HG02610 (cell line): ENCODE data around the gene ACADM.
"Not testable (repeated sequence)": the region's sequence is repeated elsewhere in the genome, so short reads cannot be mapped to it uniquely, and the experiment has no call there.

ENCODE experiments used
- ATAC-seq: cut with Tn5 transposase; IDR thresholded peaks from one replicate; pipeline ENCODE4 v1.9.1; 2021; ENCODE audit warnings: mild to moderate bottlenecking, moderate library complexity; ENCODE audit not compliant: unreplicated experiment

Gene ACADM

DNA sequence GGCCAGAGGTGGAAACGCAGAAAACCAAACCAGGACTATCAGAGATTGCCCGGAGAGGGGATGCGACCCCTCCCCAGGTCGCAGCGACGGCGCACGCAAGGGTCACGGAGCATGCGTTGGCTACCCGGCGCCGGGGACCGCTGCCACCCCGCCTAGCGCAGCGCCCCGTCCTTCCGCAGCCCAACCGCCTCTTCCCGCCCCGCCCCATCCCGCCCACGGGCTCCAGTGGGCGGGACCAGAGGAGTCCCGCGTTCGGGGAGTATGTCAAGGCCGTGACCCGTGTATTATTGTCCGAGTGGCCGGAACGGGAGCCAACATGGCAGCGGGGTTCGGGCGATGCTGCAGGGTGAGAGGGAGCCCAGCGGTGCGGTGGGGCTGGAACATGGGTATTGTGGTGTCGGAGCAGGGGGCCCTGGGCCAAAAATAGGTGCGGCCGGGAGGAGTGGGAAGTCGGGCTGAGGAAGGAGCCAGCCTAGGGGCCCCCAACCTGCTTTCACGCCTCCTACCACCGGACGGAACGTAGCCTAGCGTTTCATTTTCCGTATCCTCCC lies at the start of gene ACADM:
Gene ACADM, plus strand, starts transcription at position 238 of the 551 bp plus-strand sequence. Its CDS starts 79 bp downstream, at position 317.
- ATAC-seq = peak; percentile 91

DNA sequence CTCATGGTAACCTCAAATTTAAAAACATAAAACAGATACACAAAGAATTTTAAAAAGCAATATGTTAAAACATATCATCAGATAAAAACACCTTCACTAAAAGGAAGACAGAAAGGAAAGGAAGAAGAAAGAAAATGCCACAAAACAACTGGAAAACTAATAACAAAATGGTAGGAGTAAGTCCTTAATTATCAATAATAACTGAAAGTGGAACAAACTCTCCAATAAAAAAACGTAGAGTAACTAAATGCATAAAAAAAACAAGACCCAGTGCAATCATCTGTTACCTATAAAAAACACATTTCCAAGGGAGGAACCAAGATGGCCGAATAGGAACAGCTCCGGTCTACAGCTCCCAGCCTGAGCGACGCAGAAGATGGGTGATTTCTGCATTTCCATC lies 47.1 kb upstream of the ACADM start:
- ATAC-seq = no peak

DNA sequence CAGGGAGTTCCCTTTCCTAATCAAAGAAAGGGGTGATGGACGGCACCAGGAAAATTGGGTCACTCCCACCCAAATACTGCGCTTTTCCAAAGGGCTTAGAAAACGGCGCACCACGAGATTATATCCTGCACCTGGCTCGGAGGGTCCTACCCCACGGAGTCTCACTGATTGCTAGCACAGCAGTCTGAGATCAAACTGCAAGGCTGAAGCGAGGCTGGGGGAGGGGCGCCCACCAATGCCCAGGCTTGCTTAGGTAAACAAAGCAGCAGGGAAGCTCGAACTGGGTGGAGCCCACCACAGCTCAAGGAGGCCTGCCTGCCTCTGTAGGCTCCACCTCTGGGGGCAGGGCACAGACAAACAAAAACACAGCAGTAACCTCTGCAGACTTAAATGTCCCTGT lies 46.5 kb upstream of the ACADM start:
- not testable (repeated sequence) for ATAC-seq

DNA sequence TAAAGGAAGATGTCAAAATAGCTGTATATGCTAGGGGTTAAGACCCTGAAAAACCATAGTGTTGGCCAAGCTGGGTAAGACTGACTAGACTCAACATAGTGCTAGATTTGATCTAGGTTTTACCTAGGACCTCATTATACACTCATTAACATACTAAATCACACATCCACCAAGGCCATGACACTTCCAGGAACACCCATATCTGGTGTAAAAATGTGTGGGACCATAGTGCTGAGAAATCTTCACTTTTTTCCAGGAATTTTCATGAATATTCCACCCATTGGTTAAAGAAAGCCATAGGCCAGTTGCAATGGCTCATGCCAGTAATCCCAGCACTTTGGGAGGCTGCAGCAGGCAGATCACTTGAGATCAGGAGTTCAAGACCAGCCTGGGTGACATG lies 34.0 kb upstream of the ACADM start:
- ATAC-seq = no peak

DNA sequence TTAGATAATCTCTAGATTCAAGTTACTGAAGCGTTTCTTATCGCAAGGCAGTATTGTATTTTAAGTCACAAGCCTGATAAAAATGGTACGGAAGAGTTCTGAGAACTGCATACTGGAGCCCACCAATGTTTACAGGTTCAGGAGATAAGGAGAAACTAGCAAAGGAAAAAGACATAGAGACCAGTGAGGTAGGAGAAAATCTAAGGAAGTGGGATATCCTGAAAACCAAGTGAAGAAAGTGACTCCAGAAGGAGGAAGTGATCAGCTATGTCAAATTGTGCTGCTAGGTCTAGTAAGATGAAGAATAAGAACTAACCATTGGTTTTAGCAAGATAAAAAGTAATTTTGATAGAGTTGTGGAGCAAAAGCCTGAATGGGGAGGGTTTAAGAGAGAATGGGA lies 31.0 kb upstream of the ACADM start:
- ATAC-seq = no peak

DNA sequence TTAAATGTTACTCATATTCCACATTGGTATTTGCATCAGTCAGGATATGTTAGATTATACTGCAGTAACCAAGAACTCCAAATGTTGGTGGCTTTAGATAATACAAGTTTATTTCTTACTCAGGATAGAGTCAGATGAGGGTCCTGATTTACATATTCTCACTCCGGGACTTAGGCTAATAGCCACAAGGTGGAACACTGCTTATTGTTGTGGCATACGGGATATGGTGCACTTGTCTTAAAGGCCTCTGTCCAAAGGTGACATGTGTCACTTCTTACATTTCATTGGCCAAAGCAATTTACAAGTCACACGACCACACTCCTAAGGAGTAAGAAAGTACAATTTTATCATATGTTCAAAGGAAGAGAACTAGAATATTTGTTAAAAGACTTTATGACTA lies 28.5 kb upstream of the ACADM start:
- ATAC-seq = no peak

DNA sequence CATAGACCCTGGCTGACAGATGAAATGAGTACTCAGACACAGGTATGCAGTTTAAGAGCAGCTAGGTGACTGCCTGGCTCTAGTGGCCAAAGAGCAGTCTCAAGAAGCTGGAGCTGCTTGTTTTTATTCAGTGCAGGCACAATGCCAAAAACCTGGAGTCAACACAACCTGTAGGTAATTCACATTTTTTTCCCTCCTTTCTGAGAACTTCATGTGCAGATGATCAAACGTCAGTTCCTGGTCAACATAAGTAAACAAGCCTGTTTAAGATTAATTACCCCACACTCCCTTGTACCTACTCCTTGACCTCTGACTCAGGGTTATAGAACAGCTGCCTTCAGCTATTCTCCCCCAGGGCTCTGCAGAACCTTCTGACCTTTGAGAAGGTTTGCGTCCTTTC lies 17.3 kb upstream of the ACADM start:
- ATAC-seq = no peak

DNA sequence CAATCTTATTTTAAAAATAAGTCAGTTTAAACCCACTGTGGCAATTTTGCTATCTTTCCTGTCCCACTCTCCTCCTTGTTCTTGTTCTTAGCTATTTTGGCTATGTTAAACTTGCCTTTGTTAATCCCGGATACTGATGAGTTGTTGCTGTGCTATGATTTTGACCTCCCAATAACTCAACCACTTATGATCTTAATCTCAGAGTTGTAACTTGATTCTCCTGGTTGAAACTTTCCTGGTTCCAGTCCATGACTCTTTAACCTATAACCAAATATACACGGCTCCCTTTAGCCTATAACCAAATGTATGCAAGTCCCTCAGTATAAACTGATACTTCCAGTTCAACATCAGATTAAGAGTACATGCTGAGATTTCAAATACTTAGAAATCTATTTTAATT lies 15.6 kb upstream of the ACADM start:
- no peak for ATAC-seq

DNA sequence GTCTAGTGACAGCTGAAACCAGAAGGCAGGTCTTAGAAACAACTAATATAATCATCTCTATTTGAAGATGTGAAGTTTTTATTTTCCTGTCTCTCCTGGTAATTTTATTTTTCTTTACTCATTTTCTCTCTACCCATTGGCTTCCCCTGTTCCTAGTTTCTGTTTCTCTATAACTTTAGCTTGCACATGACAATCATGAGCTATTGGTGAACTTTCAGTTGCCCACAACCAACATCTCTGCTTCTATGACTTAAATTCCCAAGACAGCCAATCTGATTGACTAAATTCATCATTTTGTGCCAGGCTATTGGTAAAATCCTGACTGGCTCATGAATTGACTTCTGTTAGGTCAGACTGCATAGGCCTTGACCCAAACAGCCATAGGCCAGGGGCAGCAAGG lies 13.7 kb upstream of the ACADM start:
- no peak for ATAC-seq

DNA sequence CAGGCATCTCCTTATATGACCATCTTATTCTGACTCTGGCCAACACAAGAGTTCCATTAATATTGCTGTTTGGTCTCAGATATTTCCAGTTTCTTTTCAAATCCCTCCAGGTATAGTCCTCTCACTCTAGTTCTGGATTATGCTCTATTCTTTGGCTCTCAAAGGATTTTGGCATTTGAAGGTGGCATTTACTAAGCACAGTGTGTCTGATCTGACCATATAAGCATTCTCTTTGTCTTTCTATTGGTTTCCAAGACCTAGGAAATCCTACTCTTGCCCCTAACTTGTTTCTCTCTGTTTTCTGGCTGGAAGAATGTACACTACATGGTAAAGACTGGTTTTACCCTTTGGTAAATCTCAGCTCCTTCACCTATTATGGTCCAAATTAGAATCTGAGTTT lies 12.7 kb upstream of the ACADM start:
- ATAC-seq = no peak

DNA sequence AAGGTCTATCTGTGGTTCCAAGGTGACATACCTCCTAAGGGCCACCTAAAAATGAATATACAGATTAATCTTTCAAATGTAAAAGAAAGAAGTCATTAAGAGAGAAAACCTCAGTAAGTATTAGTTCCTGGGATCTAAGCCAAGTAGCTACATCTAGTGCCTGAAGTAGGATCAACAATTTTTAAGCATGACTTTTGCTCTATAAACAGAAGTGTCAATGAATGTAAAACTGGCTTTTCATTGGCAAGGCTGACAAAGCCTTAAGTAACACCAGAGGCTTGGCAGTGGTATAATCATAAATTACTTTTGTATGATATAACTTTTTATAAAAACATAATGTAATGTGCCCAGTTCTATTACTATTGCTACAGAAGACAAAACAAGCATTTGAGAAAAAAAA lies 12.2 kb upstream of the ACADM start:
- ATAC-seq = no peak

DNA sequence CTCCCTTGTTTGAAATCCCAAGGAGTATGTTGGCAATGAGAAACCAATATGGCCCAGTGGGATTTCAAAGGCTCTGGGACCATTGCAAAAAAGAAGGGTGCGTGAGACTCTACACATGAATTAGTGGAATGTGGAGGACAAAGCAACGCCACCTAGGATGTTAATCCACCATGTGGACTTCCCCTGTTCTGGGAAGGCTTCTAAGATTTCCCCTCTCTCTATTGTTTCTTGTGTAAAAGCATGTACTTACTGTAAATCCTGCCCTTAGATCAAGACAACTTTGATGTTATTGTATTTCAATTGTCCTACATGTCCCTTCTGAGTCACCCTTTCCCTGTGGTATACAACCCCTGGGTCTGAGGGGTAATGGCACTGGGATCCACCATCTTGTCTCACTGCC lies 4.7 kb upstream of the ACADM start:
- ATAC-seq = no peak

DNA sequence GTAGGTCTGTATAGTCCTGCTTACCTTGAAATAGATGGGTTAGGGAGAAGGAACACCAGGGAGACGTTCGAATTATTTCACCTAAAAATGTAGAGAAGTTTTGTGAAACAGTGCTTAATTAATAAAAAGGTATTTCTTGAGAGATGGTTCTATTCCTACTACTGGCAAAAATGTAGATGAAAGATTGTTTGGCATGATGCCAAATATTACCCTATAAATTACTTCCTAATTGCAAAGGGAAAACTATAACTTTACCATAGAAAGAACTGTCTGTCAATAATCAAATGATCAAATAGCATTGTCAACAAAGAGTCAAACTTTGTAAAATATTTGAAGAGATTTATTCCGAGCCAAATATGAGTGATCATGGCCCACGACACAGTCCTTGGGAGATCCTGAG lies 4.2 kb upstream of the ACADM start:
- ATAC-seq = no peak

DNA sequence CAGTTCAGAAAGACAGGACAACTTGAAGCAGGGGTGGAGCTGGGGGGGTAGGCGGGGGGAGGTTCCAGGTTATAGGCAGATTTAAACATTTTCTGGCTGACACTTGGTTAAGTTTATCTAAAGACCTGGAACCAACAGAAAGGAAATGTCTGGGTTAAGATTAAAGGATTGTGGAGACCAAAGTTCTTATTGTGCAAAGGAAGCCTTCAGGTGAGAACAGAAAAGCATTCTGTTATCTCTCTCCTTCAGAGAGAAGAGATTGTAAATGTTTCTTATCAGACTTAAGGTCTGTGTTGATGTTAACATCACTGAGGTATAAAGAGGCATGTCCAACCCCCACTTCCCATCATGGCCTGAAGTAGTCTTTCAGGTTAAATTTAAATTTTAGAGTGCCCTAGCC lies 3.7 kb upstream of the ACADM start:
- no peak for ATAC-seq

DNA sequence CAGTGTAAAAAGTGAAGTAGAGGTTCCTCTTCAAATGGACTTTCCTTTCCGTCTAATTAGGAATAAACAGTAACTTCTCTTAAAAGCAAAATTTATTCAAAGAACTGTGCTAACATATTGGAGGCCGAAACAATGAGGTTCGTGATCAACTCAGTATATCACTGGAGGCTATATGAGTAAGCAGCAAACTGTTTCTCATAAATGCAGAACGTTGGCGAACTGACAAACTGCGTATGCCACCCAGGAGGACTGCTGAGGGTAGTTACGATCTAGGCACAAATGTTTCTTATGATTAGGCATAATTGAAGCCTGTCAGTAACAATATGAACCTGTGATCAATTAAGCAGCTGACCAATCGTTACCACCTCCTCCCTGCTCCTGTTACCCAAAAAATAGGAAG lies 2.3 kb upstream of the ACADM start:
- ATAC-seq = not testable (repeated sequence)

DNA sequence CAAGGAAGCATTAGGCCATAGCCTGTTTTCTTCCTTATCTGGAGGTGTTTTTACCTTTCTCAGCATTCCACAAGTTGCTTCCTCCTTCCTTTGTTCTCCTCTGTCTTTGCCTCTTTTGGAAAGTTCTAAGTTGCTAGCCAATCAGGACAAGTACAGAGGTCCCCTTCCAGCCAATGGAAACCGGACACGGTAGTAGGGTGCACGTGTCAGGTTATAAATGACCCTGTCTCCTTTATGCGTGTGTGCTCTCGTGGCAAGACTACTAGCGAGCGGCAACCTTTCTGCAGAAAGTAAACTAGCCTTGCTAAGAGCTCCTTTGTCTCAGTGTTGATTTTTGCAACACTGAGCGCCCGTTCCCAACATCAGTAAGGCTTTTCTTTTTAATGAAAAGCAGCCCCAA lies 1.5 kb upstream of the ACADM start:
- no peak for ATAC-seq

DNA sequence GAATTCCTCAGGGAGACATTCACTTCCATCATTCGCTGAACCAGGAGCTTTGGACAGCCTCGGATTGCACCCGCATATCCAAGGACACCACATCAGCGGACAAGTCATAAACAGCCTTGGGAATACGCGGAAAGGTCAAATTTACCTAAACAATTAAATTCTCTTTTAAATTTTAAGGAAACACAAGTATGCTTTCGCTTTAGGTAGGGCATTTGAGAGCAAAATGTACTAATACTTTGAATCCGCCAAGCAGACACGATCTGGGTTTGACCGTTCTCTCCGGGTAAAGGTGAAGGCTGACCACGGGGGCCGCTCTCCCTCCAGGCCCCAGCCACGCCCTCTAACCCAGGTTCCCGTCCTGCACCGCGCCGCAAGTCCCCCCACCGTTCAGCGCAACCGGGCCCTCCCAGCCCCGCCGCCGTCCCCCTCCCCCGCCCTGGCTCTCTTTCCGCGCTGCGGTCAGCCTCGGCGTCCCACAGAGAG lies 479 bp upstream of the ACADM start:
- peak; percentile 70 for ATAC-seq

DNA sequence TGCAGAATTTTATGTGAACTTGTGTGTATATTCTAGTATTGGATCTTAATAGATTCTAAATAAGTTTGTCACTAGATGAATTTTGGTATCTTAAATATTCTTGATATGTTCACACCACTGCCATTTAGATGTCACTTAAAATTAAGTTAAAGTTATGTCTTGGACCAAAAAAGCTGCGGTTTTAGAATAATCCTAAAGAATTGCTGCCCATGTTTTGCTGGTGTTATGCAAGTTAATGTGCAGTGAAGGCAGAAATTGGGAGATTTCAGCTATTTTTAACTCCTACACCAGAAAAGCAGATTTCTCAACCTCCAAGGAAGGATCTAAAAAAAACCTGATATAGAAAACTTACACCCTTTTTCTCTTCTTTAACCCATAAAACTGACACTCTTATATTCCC lies 757 bp downstream of the ACADM start:
- no peak for ATAC-seq

DNA sequence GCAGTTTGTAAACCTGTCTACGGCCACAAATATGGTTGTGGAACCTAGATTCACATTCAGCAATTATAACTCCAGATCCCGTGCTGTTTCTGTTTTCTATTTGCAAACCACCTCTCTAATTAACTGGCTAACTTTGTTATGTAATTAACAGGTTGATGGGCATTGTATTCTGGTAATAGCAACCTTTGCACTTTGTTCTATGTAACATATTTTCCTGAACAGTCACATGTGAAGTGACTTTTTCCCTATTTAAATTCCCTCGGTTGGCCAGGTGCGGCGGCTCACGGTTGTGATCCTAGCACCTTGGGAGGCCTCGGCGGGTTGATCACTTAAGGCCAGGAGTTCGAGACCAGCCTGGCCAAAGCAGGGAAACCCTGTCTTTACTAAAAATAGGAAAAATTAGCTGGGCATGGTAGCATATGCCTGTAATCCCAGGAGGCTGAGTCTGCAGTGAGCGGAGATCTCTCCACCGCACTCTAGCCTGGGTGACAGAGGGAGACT lies 1.4 kb downstream of the ACADM start:
- ATAC-seq = no peak

DNA sequence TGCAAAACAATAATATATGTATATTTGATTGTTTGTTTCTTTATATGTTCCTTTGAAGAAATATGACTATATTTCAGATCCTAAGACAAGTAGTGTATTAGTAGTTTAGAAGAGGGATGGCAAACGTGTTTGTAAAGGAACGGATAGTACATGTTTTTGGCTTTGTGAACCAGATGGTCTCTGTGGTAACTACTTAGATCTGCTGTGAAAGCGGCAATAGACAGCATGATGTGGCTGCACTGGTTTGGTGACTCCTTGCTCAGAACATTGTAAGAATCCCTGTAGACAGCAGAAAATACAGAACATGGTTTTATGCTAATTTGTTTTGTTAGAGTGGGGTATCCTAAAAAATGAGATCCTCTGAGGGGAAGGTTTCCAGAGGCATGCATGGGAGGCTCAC lies 3.1 kb downstream of the ACADM start:
- peak; percentile 20 for ATAC-seq

DNA sequence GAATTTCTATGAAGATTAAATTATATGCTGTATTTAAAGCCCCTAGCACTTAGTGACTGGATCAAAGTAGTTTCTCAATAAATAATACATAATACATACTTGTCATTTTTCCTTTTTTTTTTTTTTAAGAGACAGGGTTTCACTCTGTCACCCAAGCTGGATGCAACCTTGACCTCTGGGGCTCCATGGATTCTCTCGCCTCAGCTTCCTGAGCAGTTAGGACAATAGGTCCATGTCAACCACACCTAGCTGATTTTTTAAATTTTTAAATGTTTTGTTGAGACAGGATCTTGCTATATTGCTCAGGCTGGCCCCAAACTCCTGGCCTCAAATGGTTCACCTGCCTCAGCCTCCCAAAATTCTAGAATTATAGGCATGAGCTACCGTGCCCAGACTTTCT lies 5.9 kb downstream of the ACADM start:
- no peak for ATAC-seq

DNA sequence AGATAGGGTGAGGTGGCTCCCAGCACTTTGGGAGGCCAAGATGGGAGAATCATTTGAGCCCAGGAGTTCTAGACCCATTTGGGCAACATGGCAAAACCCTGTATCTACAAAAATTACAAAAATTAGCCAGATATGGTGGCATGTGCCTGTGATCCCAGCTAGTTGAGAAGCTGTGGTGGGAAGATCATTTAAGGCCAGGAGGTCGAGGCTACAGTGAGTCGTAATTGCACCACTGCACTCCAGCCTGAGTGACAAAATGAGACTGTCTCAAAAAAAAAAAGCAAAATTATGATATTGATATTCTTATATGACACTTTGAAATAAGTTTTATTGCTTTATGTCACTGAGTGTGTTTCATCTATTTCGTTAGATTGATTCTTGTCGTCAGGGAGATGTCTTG lies 7.4 kb downstream of the ACADM start:
- no peak for ATAC-seq

DNA sequence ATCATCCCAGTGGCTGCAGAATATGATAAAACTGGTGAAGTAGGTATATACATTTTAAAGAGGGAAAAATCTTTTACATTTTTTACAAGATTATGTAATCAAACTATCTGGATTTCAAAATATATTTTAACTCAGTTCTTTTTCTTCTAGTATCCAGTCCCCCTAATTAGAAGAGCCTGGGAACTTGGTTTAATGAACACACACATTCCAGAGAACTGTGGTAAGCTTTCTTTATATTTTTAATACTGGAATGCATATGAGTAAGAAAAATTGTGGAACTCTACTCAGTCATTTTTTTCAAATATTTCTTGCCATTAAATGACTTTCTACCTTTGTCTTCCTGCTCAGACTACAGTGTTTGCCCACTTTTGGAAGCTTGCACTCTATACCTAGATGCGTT lies 8.2 kb downstream of the ACADM start:
- ATAC-seq = no peak
